Liver (tissue), 3 donors: ENCODE results near the gene PHF3.

ENCODE experiments used
- ATF3 ChIP-seq: IDR thresholded peaks from 2 replicates; pipeline ENCODE4 v1.6.1; 2016; ENCODE audit warnings: antibody characterized with exemption
- CTCF ChIP-seq: fragments of 150-350 bp; IDR thresholded peaks from 2 replicates; pipeline ENCODE4 v1.5.1; 2017; ENCODE audit warnings: improper control_type of control experiment, low read depth, low read length; ENCODE audit not compliant: missing input control
- FOXA2 ChIP-seq: IDR thresholded peaks from 2 replicates; pipeline ENCODE4 v1.6.1; 2016; ENCODE audit warnings: antibody characterized with exemption
- GABPA ChIP-seq, 2 donors: IDR thresholded peaks in 1 of 2; conservative IDR thresholded peaks in 1 of 2; 2 replicates each; pipeline ENCODE4 v1.6.1; 2016; ENCODE audit warnings: antibody characterized with exemption in 2 of 2, mild to moderate bottlenecking in 1 of 2, moderate library complexity in 1 of 2
- HNF4G ChIP-seq: IDR thresholded peaks from 2 replicates; pipeline ENCODE4 v1.6.1; 2016; ENCODE audit warnings: antibody characterized with exemption
- MAX ChIP-seq: IDR thresholded peaks from 2 replicates; pipeline ENCODE4 v1.6.1; 2016; ENCODE audit warnings: antibody characterized with exemption
- NR2F2 ChIP-seq: IDR thresholded peaks from 2 replicates; pipeline ENCODE4 v1.6.1; 2016; ENCODE audit warnings: antibody characterized with exemption
- RAD21 ChIP-seq, 2 donors: IDR thresholded peaks; 2 replicates each; pipeline ENCODE4 v1.6.1; 2016; ENCODE audit warnings: antibody characterized with exemption in 2 of 2, mild to moderate bottlenecking in 2 of 2
- REST ChIP-seq: IDR thresholded peaks from 2 replicates; pipeline ENCODE4 v1.6.1; 2016; ENCODE audit warnings: antibody characterized with exemption, mild to moderate bottlenecking
- RXRA ChIP-seq, 2 donors: IDR thresholded peaks; 2 replicates each; pipeline ENCODE4 v1.6.1; 2017 to 2018; ENCODE audit warnings: antibody characterized with exemption in 2 of 2, mild to moderate bottlenecking in 1 of 2
- SP1 ChIP-seq: IDR thresholded peaks from 2 replicates; pipeline ENCODE4 v1.6.1; 2018; ENCODE audit warnings: antibody characterized with exemption, mild to moderate bottlenecking
- TAF1 ChIP-seq: conservative IDR thresholded peaks from 2 replicates; pipeline ENCODE4 v1.6.1; 2016; ENCODE audit warnings: antibody characterized with exemption, mild to moderate bottlenecking
- YY1 ChIP-seq: IDR thresholded peaks from 2 replicates; pipeline ENCODE4 v1.6.1; 2016; ENCODE audit warnings: antibody characterized with exemption, mild to moderate bottlenecking
- donor health status: healthy.
- donor health status: healthy.

- TF ChIP-seq REST = peak; percentile 50
- no peak for TF ChIP-seq CTCF
- TF ChIP-seq MAX = peak; percentile 18
- peak; percentile 64 for TF ChIP-seq ATF3
- peak; percentile 26 to 40 for TF ChIP-seq RAD21 (IDR thresholded peaks at IDR 0.05)
- peak; percentile 87 for TF ChIP-seq HNF4G
- TF ChIP-seq TAF1 = no peak
- peak; percentile 95 for TF ChIP-seq FOXA2
- peak; percentile 22 to 57 for TF ChIP-seq RXRA (IDR thresholded peaks at IDR 0.05)
- TF ChIP-seq YY1 = peak; percentile 51
- TF ChIP-seq GABPA (IDR thresholded peaks at IDR 0.05 in 1 of 2, conservative IDR thresholded peaks at IDR 0.05 in 1 of 2) = no peak
- peak; percentile 78 for TF ChIP-seq SP1
- TF ChIP-seq NR2F2 = peak; percentile 64
These were observed 41.7 kb downstream of the PHF3 start for GRCh38 chr6:63677282-63677681.
